Iris pigment epithelial cell (primary cell): ENCODE measurements around the gene PRKACB.

Experiments used
- DNase-seq: peaks from one replicate; pipeline ENCODE4 v3.0.0-alpha.2; 2011; ENCODE audit warnings: low read depth

The PRKACB gene

GRCh38 chr1:84156210-84156621, 12.1 kb downstream of the PRKACB start:
- DNase-seq = peak; percentile 86

- no peak for DNase-seq
These were observed 15.6 kb downstream of the PRKACB start for GRCh38 chr1:84159533-84160240.

- no peak for DNase-seq
These were observed 18.2 kb downstream of the PRKACB start for GRCh38 chr1:84162295-84162694.

- no peak for DNase-seq
These were observed 19.3 kb downstream of the PRKACB start for GRCh38 chr1:84163123-84163931.

- no peak for DNase-seq
These were observed 20.1 kb downstream of the PRKACB start for GRCh38 chr1:84164161-84164560.

GRCh38 chr1:84164567-84165021, 20.5 kb downstream of the PRKACB start:
- DNase-seq = no peak

DNA sequence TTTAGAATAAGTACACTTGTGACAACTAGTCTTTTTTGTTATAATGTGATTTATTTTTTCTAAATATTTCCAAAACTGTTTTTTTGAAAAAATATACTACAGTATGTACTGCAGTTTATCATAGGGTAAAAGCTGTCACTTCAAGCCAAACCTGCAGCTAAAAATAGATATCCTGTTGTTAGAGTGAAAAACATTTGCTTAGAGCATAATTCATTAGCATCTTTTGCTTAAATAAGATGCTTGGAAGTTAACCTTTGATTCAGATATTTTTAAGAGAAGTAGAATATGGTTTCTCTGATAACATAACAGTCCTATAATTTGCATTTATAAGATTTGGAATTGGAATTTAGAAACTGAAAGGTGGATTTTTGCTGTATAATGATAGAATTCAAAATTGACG, 21.5 kb downstream of the PRKACB start:
- no peak for DNase-seq

- DNase-seq = no peak
These were observed 22.7 kb downstream of the PRKACB start for GRCh38 chr1:84166797-84167196.

GRCh38 chr1:84168783-84169182, 24.7 kb downstream of the PRKACB start:
- DNase-seq = no peak

GRCh38 chr1:84170171-84170570, 26.1 kb downstream of the PRKACB start:
- DNase-seq = no peak

- no peak for DNase-seq
These were observed 27.4 kb downstream of the PRKACB start for GRCh38 chr1:84171481-84171880.

DNA sequence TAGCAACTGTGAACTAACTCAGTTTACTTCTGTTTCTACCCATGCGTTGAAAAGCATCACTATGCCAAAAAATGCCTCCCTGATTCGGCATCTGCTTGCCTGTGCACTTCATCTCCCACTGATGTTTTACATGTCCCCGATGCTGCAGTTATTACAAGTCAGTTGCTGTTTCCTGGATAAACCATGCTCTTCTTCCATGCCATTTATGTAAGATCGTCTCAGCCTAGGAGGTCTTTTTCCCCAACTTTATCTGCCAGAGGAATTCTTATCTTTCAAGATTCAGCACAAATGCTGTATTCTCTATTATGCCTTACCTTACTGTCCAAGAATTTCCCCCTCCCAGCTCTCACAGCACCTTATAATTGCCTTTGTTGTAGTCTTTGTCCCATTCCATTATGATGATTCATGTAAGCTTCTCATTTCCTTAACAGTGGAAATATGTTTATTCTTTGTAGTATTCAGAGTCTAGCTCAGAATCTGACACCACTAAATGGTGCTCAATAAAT, 30.0 kb downstream of the PRKACB start:
- DNase-seq = peak; percentile 77

- no peak for DNase-seq
These were observed 37.4 kb downstream of the PRKACB start for GRCh38 chr1:84181350-84182005.

- DNase-seq = no peak
These were observed 46.4 kb downstream of the PRKACB start for GRCh38 chr1:84190455-84190854.

DNA sequence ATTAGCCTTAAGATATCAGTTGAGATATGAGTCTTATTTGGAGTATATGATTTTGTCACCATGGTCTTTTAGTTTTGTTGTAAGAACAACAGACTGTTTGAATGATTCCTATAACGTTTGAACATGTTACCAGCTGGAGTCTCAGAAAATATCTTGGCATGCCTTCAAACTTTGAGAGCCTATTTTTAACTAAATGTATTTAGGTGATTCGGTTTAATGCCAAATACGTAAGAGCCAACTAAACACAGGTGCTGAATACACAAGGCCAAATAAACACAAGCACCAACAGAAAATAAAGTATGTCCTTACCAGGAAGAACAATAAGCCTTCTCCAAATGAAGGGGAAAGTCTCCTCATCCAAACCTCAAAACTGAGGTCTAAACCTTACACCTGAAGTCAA, 48.6 kb downstream of the PRKACB start:
- no peak for DNase-seq

DNA sequence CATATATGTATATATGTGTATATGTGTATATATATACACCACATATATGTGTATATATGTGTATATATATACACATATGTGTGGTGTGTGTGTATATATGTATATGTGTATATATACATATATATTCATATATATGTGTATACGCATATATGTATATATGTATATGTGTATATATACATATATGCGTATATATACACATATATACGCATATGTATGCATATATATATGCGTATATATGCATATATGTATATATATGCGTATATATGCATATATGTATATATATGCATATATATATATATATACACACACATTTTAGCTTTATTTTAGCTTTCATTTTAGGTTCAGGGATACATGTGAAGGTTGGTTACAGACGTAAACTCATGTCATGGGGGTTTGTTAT, 54.8 kb downstream of the PRKACB start:
- DNase-seq = no peak

- DNase-seq = no peak
These were observed 55.2 kb downstream of the PRKACB start for GRCh38 chr1:84199257-84199656.

DNA sequence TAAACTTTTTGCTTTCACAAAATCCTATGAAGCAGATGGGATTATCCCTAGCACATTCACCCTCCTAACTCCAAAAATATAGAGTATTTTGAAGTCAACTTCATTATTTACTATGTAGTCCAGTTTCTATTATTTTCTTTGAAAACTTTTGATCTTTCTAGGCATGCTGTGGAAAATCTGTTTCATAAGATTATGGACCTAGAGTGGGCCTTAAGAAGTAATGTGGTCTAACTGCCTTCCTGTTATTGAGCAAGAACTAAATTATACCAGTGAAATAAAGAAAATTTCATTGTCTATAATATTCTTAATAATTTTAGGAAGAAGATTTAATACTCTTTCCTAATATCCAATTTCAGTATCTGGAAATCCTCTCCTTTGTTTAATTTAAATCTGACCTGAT, 58.1 kb downstream of the PRKACB start:
- no peak for DNase-seq

DNA sequence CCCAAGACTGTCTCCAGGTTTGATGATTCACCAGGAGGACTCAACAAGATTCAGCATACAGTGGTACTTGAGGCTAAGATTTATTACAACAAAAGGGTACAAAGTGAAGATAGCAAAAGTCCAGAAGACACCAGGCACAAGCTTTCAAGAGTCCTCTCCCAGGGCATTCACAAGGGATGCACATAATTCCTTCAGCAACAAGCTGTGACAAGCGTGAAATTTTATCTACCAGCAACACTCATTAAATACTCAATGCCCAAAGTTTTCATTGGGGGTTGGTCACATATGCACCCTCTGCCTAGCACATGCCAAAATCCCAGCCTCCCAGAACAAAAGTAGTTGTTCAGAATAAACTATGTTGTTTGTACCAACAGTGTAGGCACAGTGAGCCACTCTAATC, 62.3 kb downstream of the PRKACB start:
- DNase-seq = no peak

- peak; percentile 11 for DNase-seq
These were observed 64.9 kb downstream of the PRKACB start for GRCh38 chr1:84208935-84209334.

GRCh38 chr1:84214115-84214956, 70.3 kb downstream of the PRKACB start:
- DNase-seq = no peak

GRCh38 chr1:84217239-84217638, 73.2 kb downstream of the PRKACB start:
- no peak for DNase-seq
